Natural killer cell (primary cell): ENCODE measurements around the gene PREX1. TPM values are rescaled to one million over a fixed set of nuclear protein-coding genes. Genes with fewer than 3 reads are reported as not detected.

Experiments
- ATAC-seq, 3 donors: fragments of 150-1000 bp in 2 of 3; fragments of 200-7000 bp in 1 of 3; cut with Tn5 transposase; 1 replicate in 1 of 3; 2 replicates in 2 of 3; pipeline ENCODE4 v1.10.0; 2021; ENCODE audit warnings: mild to moderate bottlenecking in 2 of 3, moderate library complexity in 2 of 3
- DNase-seq, 2 donors: peaks; one replicate each; pipeline versions ENCODE4 v3.0.0 to v3.0.0-alpha.2; 2013 to 2021; ENCODE audit warnings: mixed read lengths in 1 of 2
- H3K27ac ChIP-seq: one replicate; pipeline ENCODE4 v1.5.1; 2013; ENCODE audit warnings: mild to moderate bottlenecking, low read length
- H3K27me3 ChIP-seq: one replicate; pipeline ENCODE4 v1.6.1; 2013; ENCODE audit warnings: low read length; ENCODE audit not compliant: control insufficient read depth, insufficient read depth
- H3K36me3 ChIP-seq: one replicate; pipeline ENCODE4 v1.6.1; 2013; ENCODE audit warnings: low read length; ENCODE audit not compliant: control insufficient read depth, insufficient read depth
- H3K4me1 ChIP-seq: one replicate; pipeline ENCODE4 v1.6.1; 2013; ENCODE audit warnings: low read length; ENCODE audit not compliant: control insufficient read depth, insufficient read depth
- H3K4me3 ChIP-seq: one replicate; pipeline ENCODE4 v1.5.1; 2013; ENCODE audit warnings: low read length
- H3K9me3 ChIP-seq: one replicate; pipeline ENCODE4 v1.6.1; 2013; ENCODE audit warnings: low read length; ENCODE audit not compliant: control insufficient read depth, insufficient read depth
- H3K27ac Mint-ChIP-seq, 2 donors: one replicate each; pipeline ENCODE4 v1.8.0; 2022; ENCODE audit warnings: mild to moderate bottlenecking in 2 of 2, mixed read lengths in 2 of 2, moderate library complexity in 1 of 2
- H3K27me3 Mint-ChIP-seq, 2 donors: one replicate each; pipeline ENCODE4 v1.8.0; 2022; ENCODE audit warnings: low read depth in 2 of 2, mixed read lengths in 2 of 2
- H3K36me3 Mint-ChIP-seq: one replicate; pipeline ENCODE4 v1.8.0; 2022; ENCODE audit warnings: mixed read lengths
- H3K4me1 Mint-ChIP-seq, 2 donors: one replicate each; pipeline ENCODE4 v1.8.0; 2022; ENCODE audit warnings: mixed read lengths in 2 of 2
- H3K4me3 Mint-ChIP-seq: one replicate; pipeline ENCODE4 v1.8.0; 2022; ENCODE audit warnings: mild to moderate bottlenecking, moderate library complexity, mixed read lengths
- H3K9me3 Mint-ChIP-seq, 2 donors: one replicate each; pipeline ENCODE4 v1.8.0; 2022; ENCODE audit warnings: mixed read lengths in 2 of 2
- CTCF ChIP-seq: fragments of 200-600 bp; IDR thresholded peaks from one replicate; pipeline ENCODE4 v1.8.0; 2022; ENCODE audit warnings: antibody characterized with exemption
- WGBS: methylation state at CpG from one replicate; pipeline ENCODE4 v1.1.7; 2013; ENCODE audit warnings: missing lambda C conversion rate; ENCODE audit not compliant: insufficient coverage; 5-methylcytosine and 5-hydroxymethylcytosine counted together
- intact Hi-C: fragments of 100-400 bp; cut with micrococcal nuclease; formaldehyde crosslinking; loops from one replicate; pipeline ENCODE4 v1.14.2; 2022
- total RNA-seq, 4 donors: library from RNA; stranded (reverse); fragments of 120-200 nt in 1 of 4; gene quantifications; one replicate each; pipeline versions ENCODE4 v1.2.3 to v1.2.4, GENCODE V29; 2013 to 2022

Gene PREX1
- total RNA-seq, 3 donors from 2014 or later (not counting 1 experiment from before 2014, with no cell fraction given), result 382 to 392 (median 389) TPM

- intact Hi-C loops, result no loop called here
- peaks cover 100% of the 10 kb centered on the region for H3K36me3 ChIP-seq
- H3K4me1 ChIP-seq, result peaks cover 9% of the 10 kb centered on the region
- Mint-ChIP-seq H3K4me3 (no peak overlapping the region), H3K9me3 (no peaks in the 10 kb centered on the region), H3K4me1 (peaks cover 13 to 29% of the 10 kb centered on the region in 2 donors), H3K27me3 (no peaks in the 10 kb centered on the region), H3K36me3 (peaks cover 3% of the 10 kb centered on the region), H3K27ac (no peak overlapping the region)
- ATAC-seq, result no peak
- no peaks in the 10 kb centered on the region for H3K27me3 ChIP-seq
- no peak overlapping the region for H3K27ac ChIP-seq
- no peaks in the 10 kb centered on the region for H3K9me3 ChIP-seq
- no peak overlapping the region for H3K4me3 ChIP-seq
- TF ChIP-seq CTCF, result no peak
- 96% methylated on average over 10 of the region's 10 CpGs for WGBS
- DNase-seq, result no peak
These were observed 174.1 kb downstream of the PREX1 start for GRCh38 chr20:48653706-48654051.

GRCh38 chr20:48652961-48653705 is 174.7 kb downstream of the PREX1 start:
- Mint-ChIP-seq H3K9me3 (no peaks in the 10 kb centered on the region), H3K4me1 (peaks cover 8 to 28% of the 10 kb centered on the region in 2 donors), H3K27ac (peak overlapping the region in 1 of 2 donors; percentile 20), H3K27me3 (no peaks in the 10 kb centered on the region), H3K36me3 (peaks cover 9% of the 10 kb centered on the region), H3K4me3 (no peak overlapping the region)
- WGBS, result 97% methylated on average over 16 of the region's 16 CpGs
- no peak overlapping the region for H3K4me3 ChIP-seq
- H3K36me3 ChIP-seq, result peaks cover 100% of the 10 kb centered on the region
- no peak for DNase-seq
- H3K27ac ChIP-seq, result no peak overlapping the region
- H3K27me3 ChIP-seq, result no peaks in the 10 kb centered on the region
- no peaks in the 10 kb centered on the region for H3K9me3 ChIP-seq
- TF ChIP-seq CTCF, result no peak
- intact Hi-C loops, result no loop called here
- peaks cover 4% of the 10 kb centered on the region for H3K4me1 ChIP-seq
- ATAC-seq, result no peak

- Histone ChIP-seq H3K27me3 (no peaks in the 10 kb centered on the region), H3K27ac (no peak overlapping the region), H3K4me1 (no peaks in the 10 kb centered on the region), H3K36me3 (peaks cover 96% of the 10 kb centered on the region), H3K9me3 (no peaks in the 10 kb centered on the region), H3K4me3 (no peak overlapping the region)
- ATAC-seq, result no peak
- Mint-ChIP-seq H3K27me3 (no peaks in the 10 kb centered on the region), H3K36me3 (peaks cover 14% of the 10 kb centered on the region), H3K27ac (peak overlapping the region; percentile 54 to 70), H3K9me3 (no peaks in the 10 kb centered on the region), H3K4me3 (no peak overlapping the region), H3K4me1 (peaks cover 0 to 19% of the 10 kb centered on the region in 2 donors)
- WGBS, result 98% methylated on average over 11 of the region's 11 CpGs
- intact Hi-C loops, result no loop called here
- no peak for TF ChIP-seq CTCF
- no peak for DNase-seq
These were observed 175.8 kb downstream of the PREX1 start for GRCh38 chr20:48651960-48652359.

GRCh38 chr20:48651271-48651670 is 176.5 kb downstream of the PREX1 start:
- Mint-ChIP-seq H3K4me1 (peaks cover 0 to 13% of the 10 kb centered on the region in 2 donors), H3K27me3 (no peaks in the 10 kb centered on the region), H3K4me3 (no peak overlapping the region), H3K36me3 (peaks cover 14% of the 10 kb centered on the region), H3K9me3 (no peaks in the 10 kb centered on the region), H3K27ac (peak overlapping the region; percentile 54 to 70)
- Histone ChIP-seq H3K9me3 (no peaks in the 10 kb centered on the region), H3K27ac (no peak overlapping the region), H3K4me3 (no peak overlapping the region), H3K27me3 (no peaks in the 10 kb centered on the region), H3K36me3 (peaks cover 95% of the 10 kb centered on the region), H3K4me1 (no peaks in the 10 kb centered on the region)
- WGBS, result 96% methylated on average over 14 of the region's 14 CpGs
- intact Hi-C loops, result no loop called here
- DNase-seq (no peak), ATAC-seq (no peak)
- TF ChIP-seq CTCF, result no peak
